ENCODE measurements around the gene CD2AP.
"Not testable (repeated sequence)": the region's sequence is repeated elsewhere in the genome, so short reads cannot be mapped to it uniquely, and the experiment has no call there.

The CD2AP gene

GRCh38 chr6:47457370-47457769, 20.2 kb upstream of the CD2AP start:
- DNase-seq (ENCODE audit: low read depth in 2 of 2): no peak

- DNase-seq (ENCODE audit: low read depth in 2 of 2): no peak
Measured at GRCh38 chr6:47464052-47464451, 13.5 kb upstream of the CD2AP start.

GRCh38 chr6:47465117-47465516, 12.5 kb upstream of the CD2AP start:
- DNase-seq (ENCODE audit: low read depth in 2 of 2): no peak

GRCh38 chr6:47471911-47472310, 5.7 kb upstream of the CD2AP start:
- DNase-seq (ENCODE audit: low read depth in 2 of 2): no peak

GRCh38 chr6:47473791-47474346, 3.7 kb upstream of the CD2AP start:
- DNase-seq (ENCODE audit: low read depth in 2 of 2): no peak

GRCh38 chr6:47475319-47475816, 2.2 kb upstream of the CD2AP start:
- DNase-seq (ENCODE audit: low read depth in 2 of 2): no peak

GRCh38 chr6:47476781-47477496, 650 bp upstream of the CD2AP start:
- no peak for DNase-seq (ENCODE audit: low read depth in 2 of 2)

GRCh38 chr6:47478233-47479139, 897 bp downstream of the CD2AP start:
- DNase-seq (ENCODE audit: low read depth in 2 of 2): no peak

GRCh38 chr6:47479140-47479508, 1.5 kb downstream of the CD2AP start:
- DNase-seq (ENCODE audit: low read depth in 2 of 2): no peak

GRCh38 chr6:47479874-47480273, 2.3 kb downstream of the CD2AP start:
- no peak for DNase-seq (ENCODE audit: low read depth in 2 of 2)

- DNase-seq (ENCODE audit: low read depth in 2 of 2): not testable (repeated sequence)
Measured at GRCh38 chr6:47481213-47481612, 3.6 kb downstream of the CD2AP start.

- DNase-seq (ENCODE audit: low read depth in 2 of 2): no peak
Measured at GRCh38 chr6:47481806-47482205, 4.2 kb downstream of the CD2AP start.

GRCh38 chr6:47483516-47483852, 5.9 kb downstream of the CD2AP start:
- no peak for DNase-seq (ENCODE audit: low read depth in 2 of 2)

- DNase-seq (ENCODE audit: low read depth in 2 of 2): no peak
Measured at GRCh38 chr6:47483853-47484546, 6.4 kb downstream of the CD2AP start.

GRCh38 chr6:47484616-47485015, 7.0 kb downstream of the CD2AP start:
- no peak for DNase-seq (ENCODE audit: low read depth in 2 of 2)

- DNase-seq (ENCODE audit: low read depth in 2 of 2): no peak
Measured at GRCh38 chr6:47485083-47485482, 7.5 kb downstream of the CD2AP start.

- no peak for DNase-seq (ENCODE audit: low read depth in 2 of 2)
Measured at GRCh38 chr6:47485491-47486135, 8.0 kb downstream of the CD2AP start.

- DNase-seq (ENCODE audit: low read depth in 2 of 2): no peak
Measured at GRCh38 chr6:47489995-47490394, 12.4 kb downstream of the CD2AP start.

GRCh38 chr6:47490676-47491075, 13.1 kb downstream of the CD2AP start:
- no peak for DNase-seq (ENCODE audit: low read depth in 2 of 2)

- no peak for DNase-seq (ENCODE audit: low read depth in 2 of 2)
Measured at GRCh38 chr6:47492355-47492754, 14.8 kb downstream of the CD2AP start.

GRCh38 chr6:47495207-47495606, 17.6 kb downstream of the CD2AP start:
- no peak for DNase-seq (ENCODE audit: low read depth in 2 of 2)
